HepG2 (cell line): ENCODE results near the gene PMEL. TPM values are rescaled to one million over a fixed set of nuclear protein-coding genes. Genes with fewer than 3 reads are reported as not detected.

Experiments used
- AKNA ChIP-seq: sonication (generic); formaldehyde crosslinking; IDR thresholded peaks from 2 replicates; pipeline ENCODE4 v1.4.0; 2020; ENCODE audit warnings: missing genetic modification reagents, borderline replicate concordance
- ATRX ChIP-seq: sonication (generic); formaldehyde crosslinking; IDR thresholded peaks from 2 replicates; pipeline ENCODE4 v1.4.0; 2020; ENCODE audit warnings: missing genetic modification reagents, borderline replicate concordance
- CENPX ChIP-seq: sonication (generic); formaldehyde crosslinking; IDR thresholded peaks from 2 replicates; pipeline ENCODE4 v1.9.0; 2021; ENCODE audit warnings: mild to moderate bottlenecking, missing genetic modification reagents, moderate library complexity
- ELF3 ChIP-seq: IDR thresholded peaks from 2 replicates; pipeline ENCODE4 v1.6.1; 2016; ENCODE audit warnings: missing genetic modification reagents, missing compliant biosample characterization
- GABPB1 ChIP-seq: IDR thresholded peaks from 2 replicates; pipeline ENCODE4 v1.6.1; 2016; ENCODE audit warnings: mild to moderate bottlenecking, missing genetic modification reagents, moderate library complexity, missing compliant biosample characterization
- HNRNPL ChIP-seq: fragments of 200-400 bp; formaldehyde crosslinking; IDR thresholded peaks from 2 replicates; pipeline ENCODE4 v1.6.1; 2017; ENCODE audit warnings: mild to moderate bottlenecking, low read depth, low read length
- KDM2A ChIP-seq: sonication (generic); formaldehyde crosslinking; IDR thresholded peaks from 2 replicates; pipeline ENCODE4 v1.4.0; 2020; ENCODE audit warnings: low read depth, missing genetic modification reagents, borderline replicate concordance
- KDM5B ChIP-seq: sonication (generic); formaldehyde crosslinking; IDR thresholded peaks from 2 replicates; pipeline ENCODE4 v1.4.0; 2020; ENCODE audit warnings: missing genetic modification reagents, mild to moderate bottlenecking, borderline replicate concordance
- MXI1 ChIP-seq: IDR thresholded peaks from 3 replicates; pipeline ENCODE4 v1.6.1; 2012; ENCODE audit warnings: low read depth, low read length, inconsistent platforms, borderline replicate concordance
- PPARG ChIP-seq: conservative IDR thresholded peaks from 2 replicates; pipeline ENCODE4 v1.6.1; 2016; ENCODE audit warnings: missing biosample characterization, missing genetic modification reagents
- SMC3 ChIP-seq: IDR thresholded peaks from 2 replicates; pipeline ENCODE4 v1.6.1; 2011; ENCODE audit warnings: low read length, improper control_type of control experiment
- SNAI1 ChIP-seq: sonication (generic); formaldehyde crosslinking; IDR thresholded peaks from 2 replicates; pipeline ENCODE4 v1.5.0; 2020; ENCODE audit warnings: mild to moderate bottlenecking, missing genetic modification reagents, borderline replicate concordance
- SRSF9 ChIP-seq: fragments of 200-400 bp; formaldehyde crosslinking; IDR thresholded peaks from 2 replicates; pipeline ENCODE4 v1.6.1; 2018; ENCODE audit warnings: borderline replicate concordance, mild to moderate bottlenecking, low read depth, low read length; ENCODE audit not compliant: insufficient read depth, poor library complexity, severe bottlenecking
- ZBTB10 ChIP-seq: sonication (generic); formaldehyde crosslinking; IDR thresholded peaks from 2 replicates; pipeline ENCODE4 v1.4.0; 2020; ENCODE audit warnings: missing genetic modification reagents, borderline replicate concordance
- ZBTB14 ChIP-seq: sonication (generic); formaldehyde crosslinking; IDR thresholded peaks from 2 replicates; pipeline ENCODE4 v1.4.0; 2020; ENCODE audit warnings: missing genetic modification reagents
- ZBTB20 ChIP-seq: sonication (generic); formaldehyde crosslinking; IDR thresholded peaks from 2 replicates; pipeline ENCODE4 v1.8.1; 2023; ENCODE audit warnings: missing genetic modification reagents, low read depth, mild to moderate bottlenecking, borderline replicate concordance
- ZMYM4 ChIP-seq: sonication (generic); formaldehyde crosslinking; IDR thresholded peaks from 2 replicates; pipeline ENCODE4 v1.8.1; 2023; ENCODE audit warnings: mild to moderate bottlenecking, missing genetic modification reagents
- ZNF331 ChIP-seq: sonication (generic); formaldehyde crosslinking; IDR thresholded peaks from 2 replicates; pipeline ENCODE4 v1.4.0; 2020; ENCODE audit warnings: missing genetic modification reagents
- ZNF33A ChIP-seq: sonication (generic); formaldehyde crosslinking; IDR thresholded peaks from 2 replicates; pipeline ENCODE4 v1.5.1; 2020; ENCODE audit warnings: missing genetic modification reagents, mild to moderate bottlenecking, moderate library complexity, borderline replicate concordance
- ZNF629 ChIP-seq: sonication (generic); formaldehyde crosslinking; conservative IDR thresholded peaks from 2 replicates; pipeline ENCODE4 v1.5.0; 2020; ENCODE audit warnings: missing genetic modification reagents
- ZNF652 ChIP-seq: IDR thresholded peaks from 2 replicates; pipeline ENCODE4 v1.6.1; 2016; ENCODE audit warnings: low read depth, borderline replicate concordance
- polyA plus RNA-seq, 8 experiments: library from polyadenylated mRNA; depleted of rRNA in 3 of 8; stranded (reverse) in 7 of 8; unstranded in 1 of 8; fragments of >200 nt; fragmentation: Illumina TruSeq in 4 of 8; extraction: Trizol in 4 of 8; gene quantifications; 2 replicates each; pipeline versions ENCODE4 v1.2.1 to v1.2.3, GENCODE V29; 2011 to 2016; ENCODE audit warnings: low read depth in 4 of 8, missing spikeins in 1 of 8, mixed read lengths in 1 of 8; ENCODE audit not compliant: insufficient read depth in 1 of 8
- total RNA-seq, 5 experiments: library from RNA; depleted of rRNA; stranded (reverse); fragments of >200 nt; fragmentation: Illumina TruSeq; extraction: Trizol; gene quantifications; 2 replicates each; pipeline ENCODE4 v1.2.3, GENCODE V29; 2016; ENCODE audit warnings: low read depth in 1 of 5

PMEL gene
- total and polyA plus RNA-seq, 2 of the 13 experiments (the other 11 are each of a cell fraction or from before 2014, with no cell fraction given), result 0.49 to 3.3 TPM

GRCh38 chr12:55973599-55974307, 7.9 kb upstream of the PMEL start, which contains the start of gene RAB5B (continued):
- TF ChIP-seq ZBTB20 (peak; percentile 56; the same call in 1 of the 2 replicates), GABPB1 (CRISPR knock-in tag) (peak; percentile 80), ELF3 (CRISPR knock-in tag) (peak; percentile 40; the same call in 1 of the 2 replicates), ZBTB14 (CRISPR knock-in tag) (no peak), KDM2A (peak; percentile 79), ATRX (no peak), KDM5B (CRISPR knock-in tag) (peak; percentile 82; the same call in 1 of the 2 replicates), ZNF331 (CRISPR knock-in tag) (peak; percentile 57; the same call in 1 of the 2 replicates), ZNF629 (CRISPR knock-in tag) (no peak), HNRNPL (0 out of 2 replicates have a peak, but pooled peaks have one; percentile 66), ZNF33A (CRISPR knock-in tag) (no peak; the same call in 1 of the 2 replicates), SNAI1 (peak; percentile 68; the same call in 1 of the 2 replicates), PPARG (peak; percentile 9; the same call in 1 of the 2 replicates), SMC3 (no peak), MXI1 (peak; percentile 54; the same call in 1 of the 3 replicates), CENPX (CRISPR knock-in tag) (no peak), ZBTB10 (CRISPR knock-in tag) (no peak), ZMYM4 (CRISPR knock-in tag) (peak; percentile 84), ZNF652 (CRISPR knock-in tag) (no peak), SRSF9 (no peak), AKNA (no peak)
